GM10847 (cell line): Measurements from ENCODE around the gene ZSWIM6.

ENCODE experiments used
- POLR2A ChIP-seq: IDR thresholded peaks from 2 replicates; pipeline ENCODE4 v1.6.1; 2011; ENCODE audit not compliant: insufficient read length; ENCODE audit errors: extremely low read depth

Gene ZSWIM6

DNA sequence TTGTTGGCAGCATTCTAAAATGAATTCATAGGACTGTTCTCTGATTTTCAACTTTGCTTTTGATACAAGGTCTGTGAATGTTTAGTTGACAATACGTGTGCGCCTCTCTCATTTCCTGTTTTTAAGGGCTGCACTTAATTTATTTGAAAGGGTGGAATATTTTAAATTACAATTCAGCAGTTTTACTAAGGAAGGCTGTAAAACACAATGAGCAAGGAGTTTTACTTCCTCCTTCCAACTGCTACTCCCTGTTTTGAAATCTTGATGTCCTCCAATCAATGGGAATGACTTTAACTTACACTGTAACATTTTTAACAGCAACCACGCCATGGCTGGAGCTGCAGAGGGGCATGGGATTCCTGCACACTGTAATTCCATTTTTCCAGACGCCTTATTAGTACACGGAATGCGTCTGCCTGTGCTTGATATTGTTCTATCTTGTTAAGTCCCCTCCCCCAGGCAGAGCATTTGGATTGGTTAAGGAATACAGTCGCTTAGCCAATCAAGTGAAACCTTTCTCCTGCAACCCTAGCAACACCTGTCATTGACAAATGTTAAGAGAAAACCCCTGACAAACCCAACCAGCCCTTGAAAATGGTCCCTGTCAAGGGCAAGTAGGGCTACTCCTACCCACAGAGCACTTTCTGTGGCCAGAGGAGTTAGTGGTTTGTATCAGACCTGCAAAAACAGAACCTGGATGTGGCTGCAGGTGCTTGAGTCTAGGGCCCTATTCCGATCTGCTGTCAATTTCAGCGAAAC lies 12.5 kb upstream of the ZSWIM6 start:
- TF ChIP-seq POLR2A, result no peak

DNA sequence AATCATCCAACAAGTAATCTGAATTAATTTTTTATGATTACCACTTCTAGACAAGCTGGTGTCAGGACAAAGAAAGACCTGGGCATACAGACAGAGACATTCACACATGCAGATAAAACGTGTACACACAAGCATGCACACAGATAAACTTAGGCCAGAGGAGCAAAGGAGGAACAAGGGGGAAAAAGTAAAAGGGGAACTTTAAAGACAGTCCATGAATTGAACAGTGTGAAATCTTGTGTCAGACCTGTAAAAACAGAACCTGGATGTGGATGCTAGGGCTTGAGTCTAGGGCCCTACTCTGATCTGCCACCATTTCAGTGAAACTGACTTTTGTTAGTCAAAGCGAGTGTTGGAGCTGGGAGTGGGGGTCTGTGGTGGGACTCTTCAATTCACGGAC lies 11.2 kb upstream of the ZSWIM6 start:
- TF ChIP-seq POLR2A, result no peak

DNA sequence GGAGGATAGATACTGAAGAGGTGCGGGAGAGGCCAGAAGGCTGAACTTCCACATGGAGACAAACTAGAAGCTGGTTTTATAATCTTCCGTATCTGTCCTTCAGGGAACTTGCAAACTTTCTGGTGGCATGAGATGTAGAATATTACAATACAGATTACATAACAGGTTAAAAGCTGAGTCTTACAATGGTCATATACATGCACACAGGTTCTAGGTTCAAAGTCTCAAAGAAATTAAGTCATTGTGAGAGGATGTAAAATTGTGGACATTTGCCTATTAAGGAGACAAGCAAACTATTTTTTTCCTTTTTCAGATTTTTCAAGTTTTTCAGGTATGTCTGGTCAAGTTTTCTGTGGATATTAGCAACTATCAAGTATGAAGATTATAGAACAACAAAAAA lies 10.4 kb upstream of the ZSWIM6 start:
- no peak for TF ChIP-seq POLR2A

DNA sequence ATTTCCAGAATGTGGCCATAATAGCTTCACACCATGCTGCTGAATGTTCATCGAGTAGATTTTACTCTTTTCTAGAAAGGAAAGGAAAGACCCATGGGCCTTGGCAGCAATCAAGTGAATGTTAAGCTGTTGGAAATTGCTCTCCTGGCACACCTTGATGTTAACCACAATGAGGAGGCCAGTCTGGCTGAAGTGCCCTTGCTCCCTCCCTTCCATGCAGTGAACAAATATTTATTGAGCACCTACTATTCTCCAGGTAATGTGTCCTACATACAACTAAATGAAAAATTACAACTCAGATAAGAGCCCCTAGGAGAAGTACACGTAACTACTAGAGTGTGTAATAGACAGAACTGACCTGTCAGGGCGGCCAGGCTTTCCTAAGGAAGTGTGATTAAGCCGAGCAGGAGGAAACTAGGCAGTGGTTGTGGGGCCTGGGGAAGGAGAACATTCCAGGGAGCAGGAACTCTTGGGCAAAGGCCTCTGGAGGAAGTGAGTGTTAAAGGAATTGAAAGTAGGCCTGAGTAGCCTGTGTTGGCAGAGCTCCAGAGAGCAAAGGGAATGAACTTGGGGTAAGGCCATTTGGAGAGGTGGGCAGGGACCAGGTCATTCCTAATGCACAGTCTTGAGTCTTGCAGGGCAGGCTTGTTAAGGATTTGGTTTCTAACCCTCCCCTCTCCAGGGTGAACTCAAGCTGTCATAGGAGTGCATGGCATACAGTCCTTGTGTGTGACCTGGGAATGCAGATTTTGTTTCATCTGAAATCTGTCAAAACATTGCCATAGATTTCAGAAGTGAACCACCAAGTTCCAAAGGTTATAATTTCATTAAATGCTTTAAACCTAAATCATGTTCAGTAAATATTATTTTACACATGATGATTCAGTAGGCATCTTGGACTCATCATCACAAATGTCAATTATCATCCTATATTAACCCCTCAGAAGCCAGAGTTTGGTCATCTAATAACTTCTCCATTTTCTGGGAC lies 9.0 kb upstream of the ZSWIM6 start:
- TF ChIP-seq POLR2A, result no peak

DNA sequence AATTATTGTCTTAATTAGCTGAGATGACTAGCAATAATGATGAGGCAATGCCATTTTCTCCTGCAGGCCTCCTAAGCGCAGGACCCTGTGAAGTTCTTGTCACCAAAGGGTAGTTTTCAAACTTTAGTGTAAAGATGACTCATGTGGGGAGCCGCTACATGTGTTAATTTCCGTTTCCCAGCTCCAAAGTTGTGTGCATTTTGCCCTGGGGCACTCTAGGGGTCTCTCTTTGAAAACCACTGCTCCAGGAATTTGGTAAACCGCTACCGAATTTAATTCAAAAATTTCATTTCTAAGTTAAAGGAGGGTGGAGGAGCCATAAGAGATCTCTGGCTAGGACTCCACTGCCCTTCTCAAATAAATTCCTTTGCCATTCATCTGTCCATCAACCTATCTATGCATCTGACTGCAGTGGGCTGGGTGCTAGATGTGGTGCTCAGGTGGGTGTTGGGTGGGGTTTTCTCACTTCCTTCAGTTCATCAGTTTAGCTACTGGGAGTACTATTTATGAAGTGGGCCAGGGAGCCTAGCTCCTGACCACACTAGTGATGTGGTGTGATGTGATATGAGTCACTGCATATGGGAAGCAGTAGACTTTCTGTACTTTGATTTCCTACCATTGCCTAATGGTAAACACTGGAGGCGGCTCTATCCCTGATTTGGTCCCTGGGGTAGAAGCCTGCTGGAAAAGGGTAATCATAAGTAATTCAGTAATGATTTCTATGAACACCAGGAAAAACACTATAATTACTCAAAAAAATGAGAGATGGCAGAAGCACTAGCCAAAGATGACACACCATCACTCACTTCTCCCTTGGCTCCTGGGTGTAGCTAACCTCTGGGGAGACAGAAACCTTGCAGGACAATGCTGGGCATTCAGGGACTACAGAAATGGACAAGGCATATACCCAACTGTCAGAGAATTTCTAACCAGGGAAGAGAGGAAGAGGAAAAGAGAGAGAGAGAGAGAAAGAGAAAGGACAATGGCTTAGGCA lies 4.0 kb upstream of the ZSWIM6 start:
- no peak for TF ChIP-seq POLR2A

DNA sequence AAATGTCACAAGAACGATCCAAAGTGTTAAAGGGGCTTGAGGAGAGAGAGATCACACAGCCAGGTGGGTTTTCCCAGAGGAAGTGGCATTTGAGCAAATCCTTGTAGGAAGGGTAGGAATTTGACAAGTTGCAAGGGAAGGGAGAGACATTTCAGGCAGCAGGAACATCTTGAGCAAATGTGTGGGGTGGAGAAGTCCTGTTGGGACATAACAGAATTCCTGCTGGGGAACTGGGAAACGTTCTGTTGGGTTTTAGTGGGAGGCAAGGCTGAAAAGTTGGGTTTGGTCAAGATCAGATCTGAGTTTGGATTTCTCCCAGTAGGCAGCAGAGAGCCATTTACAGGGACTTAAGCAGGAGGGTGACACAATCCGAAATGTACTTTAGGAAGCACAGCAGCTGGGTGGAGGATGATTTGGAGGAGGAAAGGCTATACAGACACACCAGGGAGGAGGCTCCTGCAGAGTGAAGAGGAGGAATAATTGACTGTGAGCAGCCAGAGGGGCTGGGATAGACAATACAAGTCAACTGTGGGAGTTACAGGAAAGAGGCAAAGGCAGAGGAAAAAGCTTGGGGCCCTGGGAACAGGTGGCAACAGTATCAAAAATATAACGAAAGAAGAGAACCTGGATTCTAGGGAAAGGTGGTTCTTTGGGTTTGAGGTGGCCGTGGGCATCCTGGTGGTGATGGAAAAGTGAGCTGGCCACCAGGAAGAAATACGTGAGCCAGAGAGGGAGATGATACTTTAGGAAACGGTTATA lies 3.1 kb upstream of the ZSWIM6 start:
- TF ChIP-seq POLR2A, result no peak

DNA sequence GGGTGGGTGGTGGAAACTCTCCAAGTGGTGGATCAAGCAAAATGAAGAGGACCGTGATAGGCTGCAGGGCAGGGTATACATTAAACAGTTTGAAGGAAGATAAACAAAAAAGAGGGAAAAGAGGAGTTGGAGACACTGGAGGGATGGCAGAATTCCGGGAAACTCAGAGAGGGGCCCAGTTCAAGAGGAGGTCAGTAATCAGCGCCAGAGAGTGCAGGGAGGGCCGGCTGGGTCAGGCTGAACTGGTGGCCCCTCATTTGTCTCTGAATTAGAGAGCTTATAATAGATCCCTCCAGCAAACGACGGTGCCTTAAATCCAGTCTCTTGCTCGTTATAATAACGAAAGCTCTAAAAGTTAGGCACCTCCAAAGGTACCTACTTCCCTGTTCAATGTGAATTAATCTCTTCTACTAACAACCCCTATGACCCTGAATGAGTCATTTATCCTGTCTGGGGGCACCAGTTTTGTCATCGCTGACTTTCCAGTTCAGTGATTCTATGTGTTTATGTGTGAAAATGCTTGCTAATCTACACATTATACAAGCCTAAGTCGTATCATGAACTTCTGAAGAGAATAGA lies 2.4 kb upstream of the ZSWIM6 start:
- TF ChIP-seq POLR2A, result no peak

DNA sequence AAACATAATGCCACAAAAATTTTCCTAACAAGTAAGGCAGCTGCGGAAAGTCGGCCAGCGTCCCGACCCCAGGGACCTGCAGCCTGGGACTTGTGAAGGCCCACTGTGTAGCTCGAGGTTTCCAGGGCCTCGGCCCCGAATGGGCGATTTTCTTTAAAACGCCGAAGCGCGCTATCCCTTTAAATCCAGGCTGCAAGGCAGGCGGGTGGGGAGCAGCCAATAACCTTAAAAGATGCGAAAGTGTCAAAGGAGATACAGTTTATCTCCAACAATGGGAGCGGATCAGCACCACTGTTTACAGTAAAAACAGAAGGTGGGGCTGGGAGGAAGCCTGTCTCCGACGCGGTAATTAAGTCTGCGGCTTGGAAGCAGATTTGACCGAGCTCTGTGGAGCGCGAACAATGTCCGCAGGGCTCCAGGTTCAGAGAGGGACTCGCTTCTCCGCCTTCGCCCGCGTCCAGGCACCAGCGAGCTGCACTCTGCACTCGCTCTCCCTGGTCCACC lies 1.7 kb upstream of the ZSWIM6 start:
- no peak for TF ChIP-seq POLR2A

DNA sequence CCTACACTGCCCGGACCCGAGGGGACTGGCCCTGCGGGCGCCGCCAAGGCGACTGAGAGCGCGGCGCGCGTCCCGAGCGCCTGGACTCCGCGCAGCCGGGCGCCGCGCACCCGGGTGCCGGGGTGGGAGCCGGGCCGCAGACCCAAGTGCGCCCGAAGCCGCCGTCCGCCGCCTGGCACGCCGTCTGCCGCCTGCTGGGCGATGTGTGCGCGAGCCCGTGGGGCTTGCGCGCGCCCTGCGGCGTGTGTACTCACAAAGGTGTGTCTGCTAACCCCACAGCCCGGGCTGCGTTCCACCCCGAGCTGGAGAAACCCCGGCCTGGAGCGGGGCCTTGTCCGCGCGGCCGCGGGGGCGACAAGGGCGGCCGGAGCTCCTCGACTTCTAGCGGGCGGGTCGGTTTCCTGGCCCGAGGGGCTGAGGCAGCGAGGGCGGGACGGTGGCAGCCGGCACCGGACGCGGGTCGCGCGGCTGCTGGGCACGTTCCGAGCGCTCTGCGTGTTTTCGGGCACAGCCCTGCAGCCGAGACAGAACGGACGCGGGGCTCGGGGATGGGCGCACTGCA lies 1.1 kb upstream of the ZSWIM6 start:
- TF ChIP-seq POLR2A, result no peak

DNA sequence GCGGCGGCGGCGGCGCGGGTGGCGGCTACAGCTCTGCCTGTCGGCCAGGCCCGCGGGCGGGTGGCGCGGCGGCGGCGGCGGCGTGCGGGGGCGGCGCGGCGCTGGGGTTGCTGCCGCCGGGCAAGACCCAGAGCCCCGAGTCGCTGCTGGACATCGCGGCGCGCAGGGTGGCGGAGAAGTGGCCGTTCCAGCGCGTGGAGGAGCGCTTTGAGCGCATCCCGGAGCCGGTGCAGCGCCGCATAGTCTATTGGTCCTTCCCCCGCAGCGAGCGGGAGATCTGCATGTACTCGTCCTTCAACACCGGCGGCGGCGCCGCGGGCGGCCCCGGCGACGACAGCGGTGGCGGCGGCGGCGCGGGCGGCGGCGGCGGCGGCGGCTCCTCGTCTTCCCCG lies 296 bp downstream of the ZSWIM6 start:
- TF ChIP-seq POLR2A, result no peak

DNA sequence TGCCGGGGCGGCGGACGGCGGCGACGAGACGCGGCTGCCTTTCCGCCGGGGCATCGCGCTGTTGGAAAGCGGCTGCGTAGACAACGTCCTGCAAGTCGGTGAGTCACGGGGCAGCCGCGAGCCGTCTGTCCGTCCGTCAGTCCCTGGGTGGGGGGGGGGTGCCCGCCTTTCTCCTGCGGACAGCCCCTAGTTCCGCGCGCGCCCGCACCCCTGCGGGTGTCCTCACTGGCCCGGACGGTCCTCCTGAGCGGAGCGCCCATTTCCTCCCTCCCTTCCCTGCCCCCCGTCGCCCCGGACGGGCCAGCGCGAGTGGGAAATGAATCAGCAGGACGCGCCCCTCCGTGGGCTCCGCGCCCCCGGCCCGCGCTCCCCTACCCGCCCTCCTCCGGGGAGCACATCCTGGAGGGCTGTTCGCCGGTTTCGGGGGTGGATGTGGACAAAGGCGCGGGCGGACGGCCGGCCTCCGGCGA lies 828 bp downstream of the ZSWIM6 start:
- no peak for TF ChIP-seq POLR2A

DNA sequence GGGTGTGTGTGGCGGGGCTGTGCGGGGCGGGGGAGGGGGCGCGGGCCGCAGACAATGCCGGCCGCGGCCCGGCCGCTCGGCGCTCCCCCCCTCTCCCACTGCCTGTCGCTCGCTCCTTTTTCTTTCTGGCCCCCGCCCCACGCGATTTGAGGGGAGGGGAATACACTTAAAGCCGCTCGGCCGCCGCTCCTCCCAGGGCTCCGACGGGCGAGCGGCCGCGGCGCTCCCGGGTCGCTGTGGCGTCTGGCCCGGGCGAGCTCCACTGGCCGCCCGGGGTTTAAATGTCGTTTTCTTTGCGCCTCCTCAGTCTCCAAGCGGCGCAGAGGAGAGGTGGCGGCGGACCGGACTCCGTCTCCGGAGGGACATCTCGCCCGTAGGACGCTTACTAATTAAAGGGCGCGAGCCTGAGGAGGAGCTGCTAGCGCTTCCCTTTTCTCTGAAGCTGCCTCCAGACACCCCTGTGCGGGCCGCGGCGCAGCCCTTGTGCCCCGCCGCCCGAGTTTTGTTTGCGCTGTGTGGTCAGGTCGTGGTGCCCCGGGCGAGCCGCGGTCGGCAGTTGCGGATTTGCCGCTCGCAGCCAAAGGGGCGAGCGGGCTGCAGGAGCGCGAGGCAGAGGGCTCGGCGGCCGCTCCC lies 1.4 kb downstream of the ZSWIM6 start:
- TF ChIP-seq POLR2A, result no peak

DNA sequence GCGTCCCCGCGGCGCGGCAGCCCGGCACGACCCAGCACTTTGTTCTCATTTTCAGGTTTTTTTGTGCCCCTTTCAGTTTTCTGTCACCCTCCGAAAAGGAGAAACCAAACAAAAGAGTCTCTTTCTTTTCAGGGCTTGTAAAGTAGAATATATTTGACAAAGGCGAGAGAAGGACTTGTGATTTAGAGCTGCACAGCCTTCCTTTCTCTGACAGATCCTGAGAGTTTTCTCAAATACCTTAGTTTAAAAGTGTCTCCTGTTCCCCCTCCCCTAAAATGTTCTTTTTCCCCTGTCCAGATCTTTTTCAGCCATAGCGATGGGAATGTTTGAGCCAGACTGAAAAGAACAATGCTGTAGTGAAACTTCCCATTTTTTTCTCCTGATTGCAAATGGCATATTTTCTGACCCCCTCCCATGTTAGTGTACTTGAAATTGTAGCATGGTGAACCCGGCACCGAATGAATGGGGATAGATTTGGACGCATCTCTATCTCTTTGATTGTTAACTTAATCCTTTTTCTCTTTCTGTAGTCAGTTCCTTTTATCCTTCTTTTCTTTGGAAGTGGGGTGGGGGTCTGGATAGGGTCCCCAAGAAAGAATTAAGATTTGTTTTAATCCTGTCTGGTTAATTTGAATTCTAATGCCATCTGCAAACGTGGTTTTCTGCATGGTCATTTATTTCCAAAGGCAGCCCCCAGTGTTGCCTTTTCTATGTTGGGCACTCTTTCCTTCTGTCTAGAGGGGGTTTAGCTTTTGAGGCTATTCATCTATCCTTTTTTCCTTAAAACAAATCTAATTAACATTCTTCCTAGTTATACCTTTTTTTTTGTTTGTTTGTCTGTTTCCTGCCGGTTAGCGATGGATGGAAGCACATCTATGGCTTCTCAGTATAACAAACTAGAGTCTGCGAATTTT lies 2.2 kb downstream of the ZSWIM6 start:
- no peak for TF ChIP-seq POLR2A
